RWPE1 (cell line): ENCODE measurements around the gene SEMA5A.
A peak's percentile ranks its signal among the peaks of the same experiment; 100 is the strongest.

Source experiments
- CTCF ChIA-PET: fragments of 350-600 bp; sonication (Branson Sonifier 250); formaldehyde crosslinking; extraction: SDS; loops from one replicate; lab custom pipeline; 2021; lab: Yijun Ruan, JAX
- POLR2A ChIA-PET: fragments of 400-600 bp; formaldehyde crosslinking; extraction: SDS; loops from one replicate; lab custom pipeline; 2020; ENCODE audit warnings: antibody characterized with exemption; ENCODE audit not compliant: low non-redundant PET; lab: Yijun Ruan, JAX
- DNase-seq: peaks from one replicate; pipeline ENCODE4 v3.0.0; 2012; ENCODE audit warnings: low spot score
- H3K27ac ChIP-seq: fragments of 450-650 bp; 2 replicates; pipeline ENCODE4 v1.5.1; 2017
- CTCF ChIP-seq: fragments of 450-650 bp; conservative IDR thresholded peaks from 2 replicates; pipeline ENCODE4 v1.5.1; 2017; ENCODE audit warnings: low read depth, mild to moderate bottlenecking

Gene SEMA5A

GRCh38 chr5:9350301-9350797 lies 195.5 kb downstream of the SEMA5A start:
- ChIA-PET POLR2A (no interaction called here), CTCF (no interaction called here)
- no peak overlapping the region for H3K27ac ChIP-seq
- no peak for TF ChIP-seq CTCF
- no peak for DNase-seq

DNA sequence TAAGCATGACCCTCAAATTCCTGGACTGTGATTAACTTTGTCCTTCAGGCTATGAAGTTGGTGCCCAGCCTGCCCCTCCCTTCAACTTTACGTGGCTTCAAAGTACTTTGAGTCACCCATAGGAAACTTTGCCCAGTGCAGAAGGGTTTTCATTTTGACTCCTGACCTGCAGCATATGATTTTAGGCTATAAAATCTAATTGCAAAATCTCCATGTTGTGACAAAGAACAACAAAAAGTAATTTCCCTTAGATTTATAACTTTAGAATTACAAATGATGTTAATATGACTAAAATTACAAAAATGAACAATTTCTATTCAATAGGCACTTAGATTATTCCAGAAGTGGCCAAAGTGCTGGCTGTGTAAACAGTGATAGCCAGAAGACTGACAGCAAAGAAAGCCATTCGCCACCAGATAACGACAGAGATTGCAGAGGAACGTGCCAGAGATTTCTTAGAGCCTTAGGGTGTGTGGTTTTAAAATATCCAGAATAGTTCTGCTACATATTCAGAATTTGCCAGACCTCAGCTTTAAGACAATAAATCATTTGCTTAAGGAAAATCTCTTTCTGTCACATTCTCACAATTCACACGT lies 197.4 kb downstream of the SEMA5A start:
- POLR2A ChIA-PET = no interaction called here
- no peak for TF ChIP-seq CTCF
- peak; percentile 78 for DNase-seq
- CTCF ChIA-PET = interaction anchor here (0.6 to 0.7 kb wide), 3 partner anchors 206 to 1137 kb away, joined by 3 to 4 read pairs (median 3); no protein-coding TSS in a partner anchor
- H3K27ac ChIP-seq = no peak overlapping the region

DNA sequence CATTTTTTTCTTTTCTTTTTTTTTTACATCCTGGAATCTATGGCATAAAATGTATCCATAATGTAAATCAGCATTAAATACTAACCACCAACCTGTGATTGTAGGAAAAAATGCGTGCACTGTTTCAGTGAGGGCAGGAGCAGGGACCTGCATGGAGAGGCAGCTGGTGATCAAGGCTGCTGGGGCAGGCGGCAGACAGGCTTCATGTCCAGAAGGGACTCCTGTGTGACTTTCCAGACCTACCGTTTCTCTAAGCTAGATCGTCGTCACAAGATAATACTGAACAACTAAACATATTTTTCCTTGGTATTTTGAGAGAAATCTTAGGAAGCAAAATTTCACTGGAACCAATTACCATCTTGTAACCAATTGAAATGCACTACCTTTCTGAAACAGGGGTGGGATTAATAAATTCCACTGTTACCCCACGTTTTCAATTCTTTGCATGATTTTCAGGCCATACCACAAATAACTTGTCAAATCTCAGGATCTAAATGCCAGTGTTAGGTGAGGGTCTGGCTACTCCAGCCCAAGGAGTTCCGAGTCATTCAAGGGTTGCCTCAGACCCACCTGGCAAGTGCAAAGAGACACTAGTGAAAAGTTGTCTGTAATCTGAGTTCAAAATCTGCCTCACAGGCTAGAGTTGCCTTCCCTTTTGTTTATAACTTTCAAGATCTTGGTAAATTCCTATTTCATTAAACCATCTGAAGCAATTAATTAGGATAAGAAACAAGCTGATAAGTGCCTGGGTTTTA lies 198.2 kb downstream of the SEMA5A start:
- H3K27ac ChIP-seq = peak overlapping the region; percentile 49
- CTCF ChIA-PET = interaction anchor here (0.7 kb wide), 4 partner anchors 196 to 1138 kb away, joined by 3 to 4 read pairs (median 4); no protein-coding TSS in a partner anchor
- POLR2A ChIA-PET = no interaction called here
- no peak for DNase-seq
- no peak for TF ChIP-seq CTCF

- ChIA-PET POLR2A (no interaction called here), CTCF (interaction anchor here (0.7 kb wide), 2 partner anchors 197 to 275 kb away, joined by 3 to 4 read pairs; no protein-coding TSS in a partner anchor)
- DNase-seq = no peak
- no peak overlapping the region for H3K27ac ChIP-seq
- no peak for TF ChIP-seq CTCF
Observed at GRCh38 chr5:9347032-9347431, 198.8 kb downstream of the SEMA5A start.

GRCh38 chr5:9344751-9345240 lies 201.1 kb downstream of the SEMA5A start:
- TF ChIP-seq CTCF = no peak
- ChIA-PET POLR2A (no interaction called here), CTCF (no interaction called here)
- no peak for DNase-seq
- H3K27ac ChIP-seq = no peak overlapping the region

- POLR2A ChIA-PET = no interaction called here
- no peak for DNase-seq
- CTCF ChIA-PET = interaction anchor here (0.6 kb wide), 1 partner anchor 78 kb away, joined by 3 read pairs; no protein-coding TSS in a partner anchor
- no peak overlapping the region for H3K27ac ChIP-seq
- TF ChIP-seq CTCF = no peak
Observed at GRCh38 chr5:9343146-9343850, 202.6 kb downstream of the SEMA5A start.
